ENCODE results near the gene TBC1D25.

GRCh38 chrX:48595929-48596328 is 56.4 kb downstream of the TBC1D25 start:
- TF ChIP-seq CTCF (IDR thresholded peaks at IDR 0.05; ENCODE audit: insufficient read depth, low read length) (no peak), POLR2AphosphoS5 (IDR thresholded peaks at IDR 0.05; ENCODE audit: low read depth) (no peak), SPI1 (IDR thresholded peaks at IDR 0.05; ENCODE audit: borderline replicate concordance, low read depth) (no peak), REST (IDR thresholded peaks at IDR 0.05; ENCODE audit: insufficient replicate concordance, low read depth) (no peak)
